ENCODE results near the gene EMC8. TPM values are rescaled to one million over a fixed set of nuclear protein-coding genes. Genes with fewer than 3 reads are reported as not detected.

EMC8 gene
- total RNA-seq, 1 donor from 2014 or later: 21.4 TPM

DNA sequence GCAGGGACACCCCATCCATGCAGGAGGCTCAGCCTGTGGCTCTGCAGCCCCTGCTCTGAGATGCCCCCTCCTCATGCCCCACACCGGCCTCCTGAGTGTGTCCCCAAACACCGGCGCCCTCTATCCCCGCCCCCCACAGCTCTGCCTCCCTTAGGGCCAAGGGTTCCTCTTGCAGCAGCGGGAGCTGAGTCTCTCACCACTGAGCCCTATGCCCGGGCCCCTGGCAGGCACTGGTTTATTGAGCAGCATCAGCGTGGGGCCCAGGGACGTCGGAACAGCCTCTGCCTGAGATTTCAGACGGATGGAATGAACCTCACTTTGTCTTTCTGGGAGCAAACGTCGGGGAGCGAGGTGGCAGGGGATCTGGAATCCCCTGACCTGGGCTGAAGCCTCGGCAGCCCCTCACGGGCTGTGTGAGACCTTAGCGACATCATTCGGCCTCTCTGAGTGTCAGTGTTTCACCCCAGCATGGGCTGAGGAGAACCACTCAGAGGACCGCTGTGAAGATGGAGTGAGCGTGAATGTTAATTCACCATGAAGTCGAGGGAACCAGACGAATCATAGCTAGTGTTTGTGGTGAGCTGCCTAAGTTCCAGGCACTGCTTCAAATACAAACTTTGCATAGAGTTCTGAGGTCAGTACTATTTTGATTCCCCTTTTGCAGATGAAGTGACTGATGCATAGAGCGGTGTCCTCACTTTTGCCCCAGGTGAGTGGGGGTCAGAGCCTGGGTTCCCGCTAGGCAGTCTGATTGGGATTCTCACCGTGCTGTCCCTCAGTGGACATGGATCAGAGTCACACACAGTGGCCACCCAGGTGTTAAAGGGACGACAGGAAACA, 43.2 kb downstream of the EMC8 start:
- DNase-seq (ENCODE audit: low spot score): no peak

DNA sequence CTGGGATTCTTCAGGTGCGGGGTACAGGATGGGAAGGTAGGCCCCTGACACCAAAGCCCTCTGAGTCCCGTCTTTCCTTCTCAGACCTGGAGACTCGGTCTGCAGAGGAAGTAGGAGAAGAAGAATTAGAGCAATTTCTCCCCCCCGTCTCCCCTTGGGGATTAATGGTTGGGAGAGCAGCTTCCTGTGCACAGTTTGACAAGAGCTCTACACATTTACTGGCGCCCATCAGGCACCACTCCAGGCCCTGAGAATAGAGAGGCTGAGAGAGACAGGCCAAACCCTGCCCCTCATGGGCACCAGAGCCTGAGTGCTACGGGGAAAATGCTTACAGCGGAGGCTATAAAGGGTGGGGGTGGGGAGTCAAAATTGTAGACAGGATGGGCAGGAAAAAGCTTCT, 44.9 kb downstream of the EMC8 start:
- no peak for DNase-seq (ENCODE audit: low spot score)

DNA sequence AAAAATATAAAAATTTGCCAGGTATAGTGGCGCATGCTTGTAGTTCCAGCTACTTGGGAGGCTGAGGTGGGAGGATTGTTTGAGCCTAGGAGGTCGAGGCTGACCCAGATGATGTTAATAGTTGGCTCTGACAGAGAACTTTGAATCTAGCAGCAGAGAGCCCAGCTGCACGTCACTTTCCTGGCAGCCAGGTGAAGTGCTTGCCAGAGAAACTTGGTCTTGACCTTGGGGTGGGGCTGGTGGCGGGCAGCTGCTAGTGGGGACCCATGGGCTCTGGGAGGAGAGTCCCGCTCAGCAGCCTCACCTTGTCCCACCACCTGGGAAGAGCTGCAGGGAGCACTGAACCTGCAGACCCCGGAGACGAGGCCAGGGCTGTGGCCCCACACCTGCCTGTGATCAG, 45.4 kb downstream of the EMC8 start:
- no peak for DNase-seq (ENCODE audit: low spot score)

DNA sequence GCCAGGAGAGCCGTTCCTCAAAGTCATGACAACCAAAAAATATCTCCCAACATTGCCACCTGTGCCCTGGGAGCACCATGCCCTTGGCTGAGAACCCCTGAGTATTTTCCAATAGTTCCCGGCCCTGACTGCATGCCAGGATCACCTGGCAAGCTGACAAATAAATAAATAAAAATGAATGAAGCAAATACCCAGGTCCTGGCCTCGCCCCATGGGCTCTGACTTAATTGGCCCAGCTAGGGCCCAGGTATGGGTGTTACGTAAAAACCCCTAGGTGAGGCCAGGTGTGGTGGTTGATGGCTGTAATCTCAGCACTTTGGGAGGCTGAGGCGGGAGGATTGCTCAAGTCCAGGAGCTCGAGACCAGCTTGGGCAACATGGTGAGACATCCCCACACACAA, 45.8 kb downstream of the EMC8 start:
- peak; percentile 13 for DNase-seq (ENCODE audit: low spot score)

DNA sequence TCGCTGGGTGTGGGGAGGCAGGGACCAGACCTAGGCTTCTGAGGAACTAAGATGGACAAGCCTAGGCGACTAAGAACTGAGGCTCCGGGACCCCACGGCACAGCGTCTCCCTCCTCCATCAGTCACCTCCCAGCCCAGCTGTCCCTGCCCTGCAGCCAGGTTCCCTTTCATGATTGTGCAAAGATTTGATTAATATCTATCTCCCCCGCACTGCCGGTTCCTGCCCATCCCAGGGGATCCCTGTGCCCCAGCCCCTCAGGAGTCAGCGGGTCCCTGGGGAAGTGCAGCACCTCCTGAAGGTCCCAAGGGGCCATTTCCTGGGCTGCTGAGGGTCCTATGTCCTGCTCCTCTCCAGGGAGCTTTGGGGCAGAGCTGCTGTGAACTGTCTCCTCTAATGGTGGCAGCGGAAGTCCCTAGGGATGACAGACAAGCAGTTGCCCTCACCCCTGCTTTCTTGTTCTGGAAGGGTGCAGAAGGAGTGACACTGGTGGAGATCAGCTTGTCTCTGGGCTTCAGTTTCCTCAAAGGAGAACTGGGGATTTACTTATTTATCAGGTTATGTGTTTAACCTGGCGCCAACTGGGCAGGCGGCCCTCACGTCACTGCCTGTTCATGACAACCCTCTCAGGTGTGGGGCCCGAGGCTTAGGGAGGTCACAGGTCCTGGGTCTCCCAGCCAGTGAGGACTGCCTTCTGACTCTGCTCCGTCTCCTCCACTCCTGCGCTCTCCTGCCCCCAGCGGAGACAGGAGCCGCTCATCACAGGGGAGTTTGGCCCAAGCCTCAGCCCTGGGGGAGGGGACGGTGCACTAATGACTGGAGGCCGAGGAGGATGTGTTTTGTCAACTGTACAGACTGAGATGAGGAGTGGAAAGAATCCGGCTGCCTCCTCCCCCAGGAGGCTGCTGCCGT, 46.6 kb downstream of the EMC8 start:
- peak; percentile 28 for DNase-seq (ENCODE audit: low spot score)

DNA sequence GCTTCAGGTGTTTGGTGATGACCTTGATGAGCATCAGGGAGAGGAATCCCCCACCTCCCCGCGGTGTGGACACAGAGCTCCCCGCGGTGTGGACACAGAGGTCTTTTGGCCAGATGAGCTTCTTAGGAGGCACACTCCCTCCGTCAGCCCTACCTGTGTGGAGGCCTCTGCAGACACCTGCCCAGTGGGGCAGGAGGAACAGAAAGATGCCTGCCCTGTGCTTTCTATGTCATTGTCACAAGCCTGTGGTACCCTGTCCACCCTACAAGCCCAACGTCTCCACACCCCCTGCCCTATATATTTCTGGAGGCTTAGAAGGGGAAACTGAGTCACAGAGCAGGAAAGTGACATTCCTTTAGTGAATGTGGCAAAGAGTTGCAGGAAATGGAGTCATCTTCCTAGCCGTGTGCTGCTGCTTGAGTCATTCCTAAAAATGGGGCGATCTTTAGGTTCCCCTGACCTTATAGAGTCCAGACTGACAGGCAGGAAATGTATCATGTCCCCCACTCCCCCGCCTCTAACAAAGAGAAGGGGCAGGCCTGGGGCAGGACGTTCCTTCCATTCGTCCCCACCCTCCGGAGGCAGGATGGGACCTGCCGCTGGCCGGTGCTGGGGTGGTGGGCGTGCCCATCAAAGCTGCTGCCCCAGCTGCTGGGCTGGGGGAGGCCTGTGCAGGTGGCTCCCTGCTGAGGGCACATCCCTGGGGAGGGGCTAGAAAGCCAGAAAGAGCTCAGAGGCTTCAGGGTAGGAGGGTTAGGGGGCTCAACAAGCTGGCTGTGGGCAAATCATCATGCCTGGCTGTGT, 47.4 kb downstream of the EMC8 start:
- DNase-seq (ENCODE audit: low spot score): no peak

DNA sequence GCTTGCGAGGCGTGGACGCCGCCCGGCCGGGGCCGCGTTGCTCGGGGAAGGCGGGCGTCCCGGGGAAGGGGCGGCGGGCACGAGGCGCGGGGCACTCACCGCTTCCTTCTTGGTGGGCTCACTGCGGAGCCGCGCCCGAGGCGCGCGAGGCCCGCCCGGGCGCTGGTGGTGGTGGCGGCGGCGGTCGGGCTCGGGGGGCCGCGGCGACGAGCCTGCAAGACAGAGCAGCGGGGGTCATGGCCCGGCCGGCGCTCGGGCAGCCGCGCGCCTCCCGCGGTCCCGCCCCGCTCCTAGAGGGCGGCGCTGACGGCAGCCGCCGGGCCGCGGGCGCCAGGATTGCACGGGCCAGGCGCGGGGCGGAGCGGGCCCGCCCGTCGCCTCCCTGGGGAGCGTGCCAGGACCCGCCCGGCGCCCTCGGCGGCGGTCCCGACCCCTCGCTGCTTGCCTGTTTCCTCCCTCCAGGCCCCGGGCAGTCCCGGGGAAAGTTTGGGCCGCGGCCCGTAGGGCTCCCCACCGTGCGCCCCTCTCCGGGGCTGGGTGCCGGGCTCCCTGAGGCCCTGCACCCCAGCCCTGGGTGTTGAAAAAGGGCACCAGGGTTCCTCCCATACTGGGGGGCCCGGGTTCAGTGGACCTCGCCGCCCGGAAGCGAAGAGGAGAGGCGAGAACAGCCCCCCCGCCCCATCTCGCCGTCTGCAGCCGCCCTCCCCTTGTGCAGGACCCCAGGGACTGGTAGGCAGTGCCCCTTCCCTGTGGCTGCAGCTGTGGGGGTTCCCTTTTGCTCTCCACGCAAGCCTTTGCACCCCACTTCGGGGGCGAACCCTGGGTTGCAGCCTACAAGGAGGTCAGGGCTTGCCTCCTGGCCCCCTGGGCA, 48.3 kb downstream of the EMC8 start, which contains the start of gene C16orf74:
Gene C16orf74 (minus strand): TSS at position 270 of the 871 bp plus-strand sequence. CDS start 15,879 bp downstream, outside the sequence.
- DNase-seq (ENCODE audit: low spot score): peak; percentile 15

DNA sequence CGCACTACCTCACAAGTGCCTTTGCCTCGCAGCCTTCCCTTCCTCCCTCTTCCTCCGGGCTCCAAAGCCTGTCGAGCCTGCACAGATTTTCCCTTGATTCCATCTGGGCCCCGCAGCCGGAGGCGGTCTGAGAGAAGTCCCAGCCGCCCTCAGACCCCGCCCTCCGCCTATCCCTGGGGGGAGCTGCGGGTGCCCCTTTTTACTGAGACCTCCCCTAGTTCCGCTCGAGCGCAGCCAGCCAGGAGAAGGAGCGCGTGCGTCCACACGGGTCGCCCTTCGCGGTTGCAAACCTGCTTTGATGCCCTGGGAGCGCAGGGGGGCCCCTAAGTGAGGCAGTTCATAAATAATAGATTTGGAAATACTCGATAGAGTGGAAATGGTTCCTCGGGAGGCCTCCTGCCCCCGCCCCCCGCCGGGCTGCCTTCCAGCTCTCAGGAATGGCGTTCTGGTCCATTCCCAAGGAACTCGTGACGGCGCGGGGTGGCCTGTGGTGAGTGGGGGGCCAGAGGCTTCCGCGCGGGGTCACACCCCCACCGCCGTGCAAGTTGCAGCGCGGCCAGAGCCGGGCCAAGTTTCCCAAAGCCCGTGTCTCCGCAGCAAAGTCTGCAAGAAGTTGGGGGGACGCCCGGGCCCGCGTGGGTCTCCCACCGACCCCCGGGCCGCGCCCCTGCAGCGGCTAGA, 49.1 kb downstream of the EMC8 start:
- DNase-seq (ENCODE audit: low spot score): no peak

DNA sequence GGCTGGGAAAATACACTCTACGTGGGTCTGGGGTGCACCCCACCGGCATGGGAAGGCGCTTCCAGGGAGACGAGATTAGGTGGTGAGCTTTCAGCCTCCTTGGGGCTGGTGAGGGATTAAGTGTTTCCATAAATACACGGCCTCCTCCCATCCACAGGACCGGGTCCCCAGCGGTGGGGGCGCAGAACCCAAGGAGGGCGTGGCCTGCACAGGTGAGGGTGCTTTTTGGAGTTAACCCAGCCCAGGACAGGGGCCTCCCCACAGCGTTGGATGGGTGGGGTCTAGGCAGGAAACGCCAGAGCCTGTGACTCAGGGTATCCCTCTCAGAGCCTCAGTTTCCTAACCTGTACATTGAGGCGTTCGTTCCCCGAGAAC, 49.6 kb downstream of the EMC8 start:
- DNase-seq (ENCODE audit: low spot score): no peak

DNA sequence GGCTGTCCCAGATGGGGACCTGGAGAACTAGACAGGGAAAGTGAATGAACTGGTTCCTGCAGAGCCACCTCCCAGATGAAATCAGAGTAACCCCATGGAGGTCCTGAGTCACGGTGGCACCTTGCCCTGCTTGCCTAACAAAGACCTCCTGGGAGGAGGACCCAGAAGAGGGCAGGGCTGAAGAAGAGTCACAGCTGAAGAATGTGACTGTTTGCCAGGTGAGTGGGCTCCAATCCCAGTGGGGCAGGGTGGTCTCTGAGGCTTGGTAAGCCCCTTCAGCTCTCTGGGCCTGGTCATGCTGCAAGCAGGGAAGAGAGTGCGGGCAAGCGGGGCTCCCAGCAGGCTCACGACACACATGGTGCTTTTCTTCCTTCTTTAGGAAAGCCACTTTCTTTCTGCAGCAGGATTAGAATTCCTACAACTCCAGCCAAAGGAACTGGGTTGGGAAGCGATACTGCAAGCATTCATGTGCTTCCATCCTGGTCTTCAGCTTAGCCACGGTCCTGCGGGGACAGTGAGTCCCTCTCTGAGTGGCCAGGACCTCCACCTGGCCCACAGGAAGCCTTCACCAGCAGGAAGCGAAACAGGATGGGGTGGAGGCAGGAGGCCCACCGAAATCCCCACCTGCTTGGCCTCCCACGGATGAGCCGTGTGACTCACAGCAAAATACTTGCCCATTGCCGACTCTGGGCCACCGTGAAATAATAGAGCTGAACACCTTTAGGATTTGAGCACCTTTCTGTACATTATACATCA, 52.7 kb downstream of the EMC8 start:
- DNase-seq (ENCODE audit: low spot score): no peak

DNA sequence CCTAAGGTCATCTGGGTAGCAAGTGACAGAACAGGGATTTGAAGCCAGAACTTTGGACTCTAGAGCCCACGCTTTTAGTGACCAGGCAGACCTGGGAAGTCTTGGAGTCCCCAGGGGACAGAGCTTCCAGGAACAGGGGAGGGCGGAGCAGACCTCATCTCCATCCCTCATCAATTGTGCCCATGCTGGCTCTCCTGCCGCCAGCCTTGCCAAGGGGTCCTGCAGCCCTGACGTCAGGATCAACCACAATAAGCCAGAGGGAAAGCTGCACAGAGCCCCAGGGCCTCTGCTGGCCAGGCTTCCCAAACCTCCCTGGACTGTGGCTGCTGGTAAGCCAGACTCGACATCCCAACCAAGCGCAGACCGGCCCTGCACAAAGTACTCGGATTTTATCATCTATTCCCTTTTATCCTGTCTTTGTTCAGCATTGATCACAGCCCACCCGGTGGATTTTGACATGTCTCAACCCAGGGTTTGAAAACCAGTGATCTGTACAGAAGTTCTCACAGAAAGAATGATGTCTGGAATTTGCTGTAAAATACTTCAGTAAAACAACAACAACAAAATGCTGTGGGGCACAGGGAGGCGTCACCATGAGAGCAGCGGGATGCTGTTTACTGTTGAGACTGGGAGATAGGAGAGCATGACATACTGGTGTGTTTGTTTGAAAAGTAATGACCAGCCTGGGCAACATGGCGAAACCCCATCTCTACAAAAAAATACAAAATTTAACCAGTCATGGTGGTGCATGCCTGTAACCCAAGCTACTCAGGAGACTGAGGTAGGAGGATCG, 60.2 kb downstream of the EMC8 start:
- DNase-seq (ENCODE audit: low spot score): no peak

DNA sequence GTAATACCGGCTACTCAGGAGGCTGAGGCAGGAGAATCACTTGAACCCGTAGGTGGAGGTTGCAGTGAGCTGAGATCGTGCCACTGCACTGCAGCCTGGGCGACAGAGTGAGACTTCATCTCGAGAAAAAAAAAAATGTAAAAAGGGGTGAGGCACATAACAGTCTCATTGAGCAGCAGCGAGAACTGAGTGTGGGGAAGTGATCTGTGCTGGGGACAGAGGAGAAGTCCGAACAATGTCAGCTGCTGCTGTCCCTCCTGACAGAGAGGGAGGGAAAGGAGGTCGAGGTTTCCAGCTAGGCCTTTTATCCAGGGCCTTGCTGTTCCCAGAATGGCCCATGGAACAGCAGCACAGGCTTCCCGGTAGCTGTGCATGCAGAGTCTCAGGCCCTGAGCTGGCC, 62.4 kb downstream of the EMC8 start:
- no peak for DNase-seq (ENCODE audit: low spot score)

DNA sequence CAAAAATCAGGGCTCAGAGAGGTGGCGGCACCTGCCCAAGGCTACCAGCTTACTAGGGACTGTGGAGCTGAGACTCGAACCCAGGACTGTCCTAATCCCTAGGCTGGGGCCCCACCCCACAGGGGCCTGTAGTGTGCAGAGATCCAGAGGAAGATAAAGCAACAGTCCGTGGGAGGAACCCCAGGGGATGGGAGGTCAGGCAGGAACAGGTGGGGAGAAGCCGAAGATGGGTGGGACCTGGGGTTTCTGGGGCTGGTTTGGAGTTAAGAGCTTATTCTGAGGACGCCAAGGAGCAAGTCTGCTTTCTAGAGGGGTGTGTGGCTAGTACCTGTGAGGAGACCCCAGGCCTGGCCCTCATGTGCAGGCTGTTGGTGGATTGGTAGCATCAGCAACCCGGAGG, 63.4 kb downstream of the EMC8 start:
- DNase-seq (ENCODE audit: low spot score): no peak

DNA sequence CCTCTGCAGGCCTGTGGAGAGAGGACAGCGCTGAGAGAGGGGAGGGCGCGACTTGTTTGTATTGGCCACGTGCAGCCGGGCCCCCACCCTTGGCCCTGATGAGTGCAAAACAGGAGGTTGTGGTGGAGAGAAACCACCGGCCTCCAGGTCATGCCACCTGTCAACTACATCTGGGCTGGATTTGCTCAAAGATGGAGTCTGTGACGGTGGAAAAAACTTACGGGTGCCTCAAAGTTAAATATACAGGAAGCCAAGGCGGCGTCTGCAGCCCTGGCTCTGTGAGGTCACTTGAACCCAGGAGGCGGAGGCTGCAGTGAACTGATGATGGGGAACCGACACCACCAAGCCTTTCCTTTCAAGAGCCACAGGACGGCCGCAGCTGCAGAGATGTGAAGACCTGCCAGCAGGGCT, 64.1 kb downstream of the EMC8 start:
- no peak for DNase-seq (ENCODE audit: low spot score)

DNA sequence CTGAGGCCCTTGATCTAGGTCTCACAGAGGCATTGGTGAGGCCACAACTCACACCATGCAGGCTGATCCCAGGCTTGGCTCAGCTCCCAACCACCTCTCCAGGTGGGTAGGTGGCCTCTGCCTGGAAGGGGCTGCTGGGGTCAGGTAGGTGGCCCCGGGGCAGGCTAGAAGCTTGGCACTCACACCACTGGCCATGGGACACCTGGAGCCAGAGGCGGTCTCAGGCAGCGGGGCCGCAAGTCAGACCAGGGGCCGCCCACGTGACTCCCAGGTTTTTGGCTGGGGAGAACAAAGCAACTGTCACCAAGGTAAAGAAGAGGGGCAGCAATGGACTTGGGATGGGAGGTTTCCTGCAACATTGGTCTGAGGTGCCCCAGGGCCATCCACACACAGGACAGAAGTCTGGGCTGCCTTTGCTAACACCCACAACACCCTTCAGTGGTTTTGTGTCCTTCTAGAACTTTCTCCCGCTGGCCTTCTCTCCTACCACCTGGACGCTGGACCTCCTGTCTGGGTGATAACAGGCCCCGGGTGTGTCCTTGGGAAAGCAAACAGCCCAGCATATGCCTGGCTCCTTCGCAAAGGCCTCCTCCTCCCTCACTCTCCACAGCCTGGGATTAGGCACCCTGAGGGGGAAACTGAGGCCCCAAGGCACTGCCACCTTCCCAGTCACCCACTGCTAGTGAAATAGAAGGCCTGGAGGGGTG, 64.9 kb downstream of the EMC8 start:
- no peak for DNase-seq (ENCODE audit: low spot score)

DNA sequence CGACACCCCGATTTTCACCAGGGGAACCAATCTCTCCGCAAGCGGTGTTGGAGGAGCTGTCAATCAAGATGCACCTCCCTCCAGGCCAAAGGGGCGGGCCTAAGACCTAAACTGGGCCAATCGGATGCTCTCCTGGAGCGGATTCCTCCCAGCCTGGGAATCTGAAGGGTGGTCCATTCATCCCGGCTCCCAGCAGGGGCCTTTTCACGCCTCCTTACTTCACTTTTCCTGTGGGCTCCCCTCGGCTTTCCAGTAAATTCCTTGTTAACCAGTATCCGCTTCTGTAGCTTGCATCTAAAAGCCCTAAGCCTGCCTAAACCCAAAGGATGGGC, 65.5 kb downstream of the EMC8 start:
- no peak for DNase-seq (ENCODE audit: low spot score)

DNA sequence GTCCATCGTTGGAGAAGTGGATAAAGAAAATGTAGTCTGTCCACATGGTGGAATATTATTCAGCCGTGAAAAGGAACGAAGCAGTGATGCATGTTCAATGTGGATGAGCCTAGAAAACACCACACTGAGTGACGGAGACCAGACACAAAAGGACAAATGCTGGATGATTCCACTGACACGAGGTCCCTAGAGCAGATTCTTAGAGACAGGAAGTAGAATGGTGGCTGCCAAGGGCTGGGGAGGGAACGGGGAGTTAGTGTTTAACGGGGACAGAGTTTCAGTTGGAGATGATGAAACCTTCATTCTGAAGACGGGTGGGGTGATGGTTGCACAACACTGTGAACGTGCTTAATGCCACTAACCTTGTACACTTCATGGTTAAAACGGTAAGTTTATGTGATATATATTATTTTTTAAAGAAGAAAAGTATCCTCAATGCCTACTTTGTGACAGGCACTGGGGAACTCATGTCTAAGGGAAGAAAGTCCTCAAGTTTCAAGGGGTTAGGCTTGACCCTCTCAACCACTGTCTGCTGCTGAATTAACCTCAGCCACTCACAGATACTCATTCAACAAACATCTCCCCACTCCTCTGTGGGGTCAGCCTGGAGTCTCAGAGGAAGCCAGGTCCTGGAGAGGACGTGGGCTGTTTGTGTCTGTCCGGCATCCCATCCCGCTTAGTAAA, 66.0 kb downstream of the EMC8 start:
- no peak for DNase-seq (ENCODE audit: low spot score)

DNA sequence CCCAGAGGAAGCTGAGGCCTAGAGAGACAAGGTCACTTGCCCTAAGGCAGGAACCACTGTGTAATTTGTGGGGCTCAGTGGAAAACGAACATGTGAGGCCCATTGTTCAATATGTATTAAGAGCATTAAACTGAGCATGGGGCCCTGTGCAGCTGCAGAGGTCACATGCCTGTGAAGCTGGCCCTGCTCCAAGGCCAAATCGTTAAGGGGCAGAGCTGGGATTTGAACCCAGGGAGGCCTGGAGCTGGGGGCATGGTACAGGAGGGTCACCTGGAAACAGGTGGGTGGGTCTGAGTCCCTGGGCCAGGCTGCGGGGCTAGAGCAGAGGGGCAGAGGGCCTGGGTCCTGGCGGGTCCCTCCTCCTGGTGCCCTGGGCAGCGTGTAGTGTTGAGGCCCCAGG, 68.2 kb downstream of the EMC8 start:
- DNase-seq (ENCODE audit: low spot score): no peak
